Fibroblast of lung (primary cell): Measurements from ENCODE around the gene HNF1B. TPM values are rescaled to one million over a fixed set of nuclear protein-coding genes. Genes with fewer than 3 reads are reported as not detected.

ENCODE experiments used
- DNase-seq, 2 donors: peaks; one replicate each; pipeline versions ENCODE4 v3.0.0 to v3.0.0-alpha.2; 2010; ENCODE audit warnings: low read depth in 2 of 2
- H2AFZ ChIP-seq: 2 replicates; pipeline ENCODE4 v1.5.1; 2012; ENCODE audit warnings: low read length, control low read depth, inconsistent platforms
- H3K27ac ChIP-seq: 2 replicates; pipeline ENCODE4 v1.5.1; 2011; ENCODE audit warnings: low read length, control low read depth; ENCODE audit not compliant: insufficient read depth
- H3K27me3 ChIP-seq: 2 replicates; pipeline ENCODE4 v1.5.1; 2011; ENCODE audit warnings: mild to moderate bottlenecking, low read length; ENCODE audit not compliant: control insufficient read depth, insufficient read depth
- H3K36me3 ChIP-seq: 2 replicates; pipeline ENCODE4 v1.5.1; 2011; ENCODE audit warnings: low read length; ENCODE audit not compliant: control insufficient read depth, insufficient read depth
- H3K4me1 ChIP-seq: 2 replicates; pipeline ENCODE4 v1.5.1; 2011; ENCODE audit warnings: low read length; ENCODE audit not compliant: control insufficient read depth, insufficient read depth; ENCODE audit errors: extremely low read depth
- H3K4me2 ChIP-seq: 2 replicates; pipeline ENCODE4 v1.5.1; 2011; ENCODE audit warnings: low read length, control low read depth; ENCODE audit not compliant: insufficient read depth; ENCODE audit errors: extremely low read depth
- H3K4me3 ChIP-seq, 4 experiments: fragments of 200-600 bp in 1 of 4; sonication (generic) in 1 of 4; replicated peaks in 1 of 4; 2 replicates each; pipeline ENCODE4 v1.5.1; 2011 to 2016; ENCODE audit warnings: low read length in 4 of 4, low read depth in 3 of 4, mild to moderate bottlenecking in 3 of 4, control low read depth in 2 of 4, inconsistent platforms in 1 of 4, mixed read lengths in 1 of 4; ENCODE audit not compliant: insufficient read depth in 1 of 4; ENCODE audit errors: control extremely low read depth in 1 of 4
- H3K79me2 ChIP-seq: 2 replicates; pipeline ENCODE4 v1.5.1; 2012; ENCODE audit warnings: mild to moderate bottlenecking, low read length, inconsistent platforms; ENCODE audit not compliant: control insufficient read depth, insufficient read depth
- H3K9ac ChIP-seq: 2 replicates; pipeline ENCODE4 v1.5.1; 2011; ENCODE audit warnings: mild to moderate bottlenecking, low read length, control low read depth; ENCODE audit not compliant: insufficient read depth
- H3K9me3 ChIP-seq: 2 replicates; pipeline ENCODE4 v1.5.1; 2012; ENCODE audit warnings: low read depth, low read length; ENCODE audit not compliant: control insufficient read depth, insufficient read depth
- H4K20me1 ChIP-seq: 2 replicates; pipeline ENCODE4 v1.5.1; 2011; ENCODE audit warnings: low read length; ENCODE audit not compliant: control insufficient read depth, insufficient read depth; ENCODE audit errors: extremely low read depth
- EZH2 ChIP-seq: IDR thresholded peaks from 2 replicates; pipeline ENCODE4 v1.5.1; 2012; ENCODE audit warnings: low read length, control low read depth, mild to moderate bottlenecking; ENCODE audit errors: missing control alignments
- polyA plus RNA-seq, 2 donors: library from polyadenylated mRNA; depleted of rRNA in 1 of 2; stranded (reverse) in 1 of 2; unstranded in 1 of 2; fragments of >200 nt; gene quantifications; 2 replicates each; pipeline ENCODE4 v1.2.1, GENCODE V29; 2011 to 2012; ENCODE audit warnings: missing spikeins in 1 of 2
- total RNA-seq: library from RNA; depleted of rRNA; stranded (reverse); fragments of >200 nt; gene quantifications from 2 replicates; pipeline ENCODE4 v1.2.1, GENCODE V29; 2014
- TF ChIP-seq, protein P1 (sequence below), 2 donors: IDR thresholded peaks in 1 of 2; conservative IDR thresholded peaks in 1 of 2; 1 replicate in 1 of 2; 2 replicates in 1 of 2; pipeline ENCODE4 v1.5.1; 2011 to 2012; ENCODE audit warnings: low read length in 2 of 2, control low read depth in 1 of 2, inconsistent platforms in 1 of 2, low read depth in 1 of 2, mild to moderate bottlenecking in 1 of 2

Gene HNF1B
- total and polyA plus RNA-seq, 2 donors (not counting 1 experiment from before 2014, with no cell fraction given), result not detected

DNA sequence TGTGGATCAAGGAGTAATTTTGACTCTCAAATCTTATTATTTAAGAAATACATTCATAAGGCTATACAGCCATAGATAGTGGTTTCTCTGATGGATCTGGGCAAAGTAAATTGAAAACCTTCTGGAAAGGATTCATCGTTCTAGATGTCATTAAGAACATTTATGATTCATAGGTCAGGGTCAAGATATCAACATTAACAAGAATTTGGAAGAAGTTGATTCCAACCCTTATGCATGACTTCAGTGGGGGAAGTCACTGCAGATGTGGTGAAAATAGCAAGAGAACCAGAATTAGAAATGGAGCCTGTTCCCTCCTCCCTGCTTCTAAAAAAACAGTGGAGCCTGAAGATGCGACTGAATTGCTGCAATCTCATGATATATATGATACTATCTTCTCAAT, 36.6 kb upstream of the HNF1B start:
- H2AFZ ChIP-seq, result no peak overlapping the region
- no peaks in the 10 kb centered on the region for H3K79me2 ChIP-seq
- no peak overlapping the region for H3K27ac ChIP-seq
- no peaks in the 10 kb centered on the region for H3K36me3 ChIP-seq
- DNase-seq, result peak in 1 of 2 donors; percentile 43
- H3K9ac ChIP-seq, result no peak overlapping the region
- H3K4me2 ChIP-seq, result no peak overlapping the region
- no peaks in the 10 kb centered on the region for H3K27me3 ChIP-seq
- H3K4me3 ChIP-seq, result no peak overlapping the region
- no peaks in the 10 kb centered on the region for H3K9me3 ChIP-seq
- H3K4me1 ChIP-seq, result no peaks in the 10 kb centered on the region
- no peaks in the 10 kb centered on the region for H4K20me1 ChIP-seq
- no peak for TF ChIP-seq EZH2
- TF ChIP-seq, protein P1, sequence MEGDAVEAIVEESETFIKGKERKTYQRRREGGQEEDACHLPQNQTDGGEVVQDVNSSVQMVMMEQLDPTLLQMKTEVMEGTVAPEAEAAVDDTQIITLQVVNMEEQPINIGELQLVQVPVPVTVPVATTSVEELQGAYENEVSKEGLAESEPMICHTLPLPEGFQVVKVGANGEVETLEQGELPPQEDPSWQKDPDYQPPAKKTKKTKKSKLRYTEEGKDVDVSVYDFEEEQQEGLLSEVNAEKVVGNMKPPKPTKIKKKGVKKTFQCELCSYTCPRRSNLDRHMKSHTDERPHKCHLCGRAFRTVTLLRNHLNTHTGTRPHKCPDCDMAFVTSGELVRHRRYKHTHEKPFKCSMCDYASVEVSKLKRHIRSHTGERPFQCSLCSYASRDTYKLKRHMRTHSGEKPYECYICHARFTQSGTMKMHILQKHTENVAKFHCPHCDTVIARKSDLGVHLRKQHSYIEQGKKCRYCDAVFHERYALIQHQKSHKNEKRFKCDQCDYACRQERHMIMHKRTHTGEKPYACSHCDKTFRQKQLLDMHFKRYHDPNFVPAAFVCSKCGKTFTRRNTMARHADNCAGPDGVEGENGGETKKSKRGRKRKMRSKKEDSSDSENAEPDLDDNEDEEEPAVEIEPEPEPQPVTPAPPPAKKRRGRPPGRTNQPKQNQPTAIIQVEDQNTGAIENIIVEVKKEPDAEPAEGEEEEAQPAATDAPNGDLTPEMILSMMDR (conservative IDR thresholded peaks at IDR 0.05 in 1 of 2, IDR thresholded peaks at IDR 0.05 in 1 of 2; ENCODE audit: low read depth in 1 of 2, low read length in 2 of 2), result no peak

DNA sequence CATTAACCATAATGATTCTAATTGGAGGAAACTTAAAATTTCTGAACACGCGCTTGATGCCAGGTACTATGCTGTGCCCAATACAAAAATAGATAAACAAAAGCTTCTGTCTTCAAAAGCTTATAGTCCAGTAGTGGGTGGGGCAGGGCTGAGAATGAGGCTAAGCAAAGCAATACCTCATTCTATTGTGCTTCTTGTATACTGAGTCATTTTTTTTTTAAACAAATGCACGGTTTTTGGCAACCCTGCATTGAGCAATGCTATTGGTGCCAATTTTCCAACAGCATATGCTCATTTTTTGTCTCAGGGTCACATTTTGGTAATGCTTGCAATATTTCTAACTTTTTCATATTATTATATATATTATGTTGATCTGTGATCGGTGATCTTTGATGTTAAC, 34.7 kb upstream of the HNF1B start:
- Histone ChIP-seq H3K27ac (no peak overlapping the region), H3K9ac (no peak overlapping the region), H3K36me3 (no peaks in the 10 kb centered on the region), H2AFZ (no peak overlapping the region), H3K4me2 (no peak overlapping the region), H3K79me2 (no peaks in the 10 kb centered on the region), H3K9me3 (no peaks in the 10 kb centered on the region), H3K27me3 (no peaks in the 10 kb centered on the region), H3K4me1 (no peaks in the 10 kb centered on the region), H4K20me1 (no peaks in the 10 kb centered on the region), H3K4me3 (no peak overlapping the region)
- no peak for TF ChIP-seq EZH2
- TF ChIP-seq, protein P1 (conservative IDR thresholded peaks at IDR 0.05 in 1 of 2, IDR thresholded peaks at IDR 0.05 in 1 of 2; ENCODE audit: low read depth in 1 of 2, low read length in 2 of 2), result no peak
- peak; percentile 62 to 84 for DNase-seq

DNA sequence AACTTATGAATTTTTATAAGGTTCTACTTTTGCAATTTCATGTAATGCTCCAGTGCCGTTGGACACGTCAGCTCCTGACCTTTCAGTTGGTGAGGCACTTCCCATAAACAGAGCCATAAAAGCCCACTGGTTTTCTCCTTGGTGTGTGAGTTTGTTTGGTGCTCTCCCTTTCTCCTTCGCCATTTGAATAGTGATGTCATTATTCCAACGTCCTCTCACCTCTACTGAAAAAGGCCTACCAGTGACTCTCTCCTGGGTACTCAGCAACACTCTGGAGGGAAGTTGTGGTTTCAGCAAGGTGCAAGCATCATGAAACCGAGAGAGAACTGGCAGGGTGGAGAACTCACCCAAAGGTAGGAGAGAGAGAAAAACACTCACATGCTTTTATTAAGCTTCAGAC, 29.6 kb upstream of the HNF1B start:
- H3K36me3 ChIP-seq, result no peaks in the 10 kb centered on the region
- no peaks in the 10 kb centered on the region for H3K27me3 ChIP-seq
- TF ChIP-seq EZH2, result no peak
- H3K4me1 ChIP-seq, result no peaks in the 10 kb centered on the region
- H3K4me2 ChIP-seq, result no peak overlapping the region
- no peak for DNase-seq
- no peak overlapping the region for H3K9ac ChIP-seq
- no peaks in the 10 kb centered on the region for H4K20me1 ChIP-seq
- no peaks in the 10 kb centered on the region for H3K79me2 ChIP-seq
- H2AFZ ChIP-seq, result no peak overlapping the region
- H3K9me3 ChIP-seq, result no peaks in the 10 kb centered on the region
- H3K4me3 ChIP-seq, result no peak overlapping the region
- H3K27ac ChIP-seq, result no peak overlapping the region
